K562 (cell line): ENCODE measurements around the gene PDCL3. TPM values are rescaled to one million over a fixed set of nuclear protein-coding genes. Genes with fewer than 3 reads are reported as not detected.

Experiments used
- ATAC-seq: fragments of 200-7000 bp; cut with Tn5 transposase; 3 replicates; pipeline ENCODE4 v1.9.1; 2020; ENCODE audit warnings: moderate library complexity
- BruUV-seq: library from RNA; stranded (reverse); fragments of 400-500 nt; replicated peaks from 2 replicates; lab custom pipeline; 2021; lab: Mats Ljungman, UMichigan
- CTCF ChIA-PET: fragments of 300-600 bp; formaldehyde crosslinking; extraction: SDS; loops from one replicate; lab custom pipeline; 2021; ENCODE audit warnings: low intra/inter-chr PET ratio; lab: Yijun Ruan, JAX
- POLR2A ChIA-PET: fragments of 300-600, 350-650 bp; sonication (Branson Sonifier 250); formaldehyde crosslinking; extraction: SDS; loops from one replicate; lab custom pipeline; 2021; ENCODE audit warnings: antibody characterized with exemption, inconsistent platforms; lab: Yijun Ruan, JAX
- DNase-seq, 4 experiments: peaks; one replicate each; pipeline versions ENCODE4 v3.0.0 to v3.0.0-alpha.2; 2011 to 2018; ENCODE audit warnings: low spot score in 3 of 4, mixed read lengths in 3 of 4; ENCODE audit errors: extremely low read depth in 1 of 4
- FAIRE-seq: peaks from 2 replicates; lab custom pipeline; 2011; peaks lifted over from hg19 to GRCh38; lab: Jason Lieb, UNC
- H2AFZ ChIP-seq: 2 replicates; pipeline ENCODE4 v1.6.0; 2011; ENCODE audit warnings: low read depth, low read length, control low read depth, inconsistent platforms
- H3K27ac ChIP-seq: fragments of 200-600 bp; 3 replicates; pipeline ENCODE4 v1.8.0; 2011; ENCODE audit warnings: low read depth, mild to moderate bottlenecking, control low read depth, inconsistent platforms, low read length, moderate library complexity, mixed read lengths; ENCODE audit errors: extremely low read depth
- H3K27me3 ChIP-seq, 2 experiments: fragments of 300-600 bp in 1 of 2; 2 replicates in 1 of 2; 3 replicates in 1 of 2; pipeline versions ENCODE4 v1.6.0 to v1.8.0; 2011; ENCODE audit warnings: inconsistent platforms in 2 of 2, low read length in 2 of 2, mild to moderate bottlenecking in 1 of 2, mixed read lengths in 1 of 2, moderate library complexity in 1 of 2; ENCODE audit not compliant: control insufficient read depth in 2 of 2, insufficient read depth in 2 of 2
- H3K36me3 ChIP-seq: fragments of 300-600 bp; 3 replicates; pipeline ENCODE4 v1.8.0; 2011; ENCODE audit warnings: mild to moderate bottlenecking, low read length, inconsistent platforms; ENCODE audit not compliant: control insufficient read depth, insufficient read depth
- H3K4me1 ChIP-seq, 2 experiments: fragments of 200-600 bp in 1 of 2; replicated peaks in 1 of 2; 2 replicates in 1 of 2; 3 replicates in 1 of 2; pipeline versions ENCODE4 v1.5.1 to v1.8.0; 2011; ENCODE audit warnings: inconsistent platforms in 2 of 2, low read length in 2 of 2, mild to moderate bottlenecking in 1 of 2, mixed read lengths in 1 of 2, moderate library complexity in 1 of 2; ENCODE audit not compliant: control insufficient read depth in 2 of 2, insufficient read depth in 2 of 2
- H3K4me2 ChIP-seq: 2 replicates; pipeline ENCODE4 v1.6.1; 2011; ENCODE audit warnings: low read length, control low read depth, inconsistent platforms, mixed read lengths; ENCODE audit not compliant: insufficient read depth
- H3K4me3 ChIP-seq: fragments of 200-600 bp; sonication (generic), shearing (Covaris generic); 2 replicates; pipeline ENCODE4 v1.5.1; 2016; ENCODE audit warnings: control low read depth, inconsistent platforms
- H3K79me2 ChIP-seq: fragments of 200-600 bp; 3 replicates; pipeline ENCODE4 v1.8.0; 2011; ENCODE audit warnings: low read length, inconsistent platforms; ENCODE audit not compliant: control insufficient read depth, insufficient read depth
- H3K9ac ChIP-seq, 2 experiments: 2 replicates each; pipeline versions ENCODE4 v1.6.0 to v1.6.1; 2011; ENCODE audit warnings: low read depth in 2 of 2, low read length in 2 of 2, control low read depth in 1 of 2, inconsistent platforms in 1 of 2, mild to moderate bottlenecking in 1 of 2, mixed read lengths in 1 of 2; ENCODE audit not compliant: insufficient read depth in 1 of 2
- H3K9me1 ChIP-seq: one replicate; pipeline ENCODE4 v1.6.0; 2011; ENCODE audit warnings: inconsistent platforms, mild to moderate bottlenecking, low read length, moderate library complexity; ENCODE audit not compliant: control insufficient read depth, insufficient read depth
- H3K9me3 ChIP-seq: replicated peaks from 2 replicates; pipeline ENCODE4 v1.5.1; 2011; ENCODE audit warnings: low read depth, low read length, inconsistent platforms; ENCODE audit not compliant: control insufficient read depth, insufficient read depth
- H4K20me1 ChIP-seq: replicated peaks from 2 replicates; pipeline ENCODE4 v1.6.1; 2011; ENCODE audit warnings: low read length, inconsistent platforms, mixed read lengths; ENCODE audit not compliant: control insufficient read depth, insufficient read depth
- ATF1 ChIP-seq, 2 experiments: fragments of 450-650 bp in 1 of 2; IDR thresholded peaks; 2 replicates each; pipeline ENCODE4 v1.6.1; 2016; ENCODE audit warnings: missing compliant biosample characterization in 1 of 2, missing genetic modification characterization in 1 of 2
- MEIS2 ChIP-seq: fragments of 450-650 bp; IDR thresholded peaks from 2 replicates; pipeline ENCODE4 v1.6.1; 2014; ENCODE audit warnings: mild to moderate bottlenecking; ENCODE audit not compliant: partially characterized antibody
- NEUROD1 ChIP-seq: fragments of 150-350 bp; IDR thresholded peaks from 2 replicates; pipeline ENCODE4 v1.6.1; 2014; ENCODE audit warnings: borderline replicate concordance, low read length, low read depth; ENCODE audit not compliant: partially characterized antibody
- NUFIP1 ChIP-seq: fragments of 450-650 bp; IDR thresholded peaks from 2 replicates; pipeline ENCODE4 v1.6.1; 2018; ENCODE audit not compliant: partially characterized antibody
- SMARCE1 ChIP-seq: fragments of 450-650 bp; IDR thresholded peaks from 2 replicates; pipeline ENCODE4 v1.7.1; 2016; ENCODE audit warnings: mild to moderate bottlenecking
- SPI1 ChIP-seq: IDR thresholded peaks from 2 replicates; pipeline ENCODE4 v1.6.1; 2011; ENCODE audit warnings: low read depth, low read length, control low read depth, borderline replicate concordance
- TAF15 ChIP-seq: fragments of 200-400 bp; formaldehyde crosslinking; IDR thresholded peaks from 2 replicates; pipeline ENCODE4 v1.6.1; 2017; ENCODE audit warnings: mild to moderate bottlenecking, low read depth, low read length, moderate library complexity
- ZNF766 ChIP-seq: fragments of 200-800 bp; sonication (Bioruptor generic); conservative IDR thresholded peaks from 2 replicates; pipeline ENCODE4 v1.6.1; 2016; ENCODE audit warnings: missing genetic modification characterization, missing compliant biosample characterization
- WGBS: fragments of 100-300 bp; shearing (Covaris generic); methylation state at CpG from one replicate; pipeline ENCODE4 v1.1.6; 2016; ENCODE audit warnings: low coverage, mixed read lengths; ENCODE audit not compliant: insufficient coverage; ENCODE audit errors: missing lambda C conversion rate; 5-methylcytosine and 5-hydroxymethylcytosine counted together
- in situ Hi-C: fragments of 300-500 bp; cut with MboI; formaldehyde crosslinking; loops from 4 replicates; pipeline ENCODE4 v1.15.0; 2018; ENCODE audit warnings: inconsistent platforms, mixed read lengths
- intact Hi-C: fragments of 100-400 bp; cut with micrococcal nuclease; formaldehyde crosslinking; loops from 2 replicates; pipeline ENCODE4 v1.14.2; 2022
- polyA plus RNA-seq, 8 experiments: library from polyadenylated mRNA; depleted of rRNA in 4 of 8; stranded (reverse) in 5 of 8; unstranded in 3 of 8; fragments of >200 nt; fragmentation: Nextera tagmentation in 2 of 8; fragmentation: Illumina TruSeq in 1 of 8; extraction: Ambion mirVana in 2 of 8; extraction: Trizol in 1 of 8; gene quantifications; 2 replicates each; pipeline versions ENCODE4 v1.2.1 to v1.2.3, GENCODE V29; 2011 to 2014; ENCODE audit warnings: inconsistent platforms in 1 of 8, missing spikeins in 1 of 8
- total RNA-seq, 7 experiments: library from RNA; depleted of rRNA in 6 of 7; stranded (reverse); fragments of >200 nt in 6 of 7; fragmentation: Illumina TruSeq in 2 of 7; extraction: Trizol in 2 of 7; gene quantifications; 2 replicates each; pipeline versions ENCODE4 v1.2.1 to v1.2.3, GENCODE V29; 2011 to 2021; ENCODE audit warnings: low replicate concordance in 1 of 7

The PDCL3 gene
- total and polyA plus RNA-seq, 9 of the 15 experiments (the other 6 are each of a cell fraction or from before 2014, with no cell fraction given), result 16.6 to 76.7 (median 26.9) TPM

- Histone ChIP-seq H3K27me3 (peaks cover 0 to 3% of the 10 kb centered on the region in 2 experiments; a peak in 1 of 5 replicates), H3K4me1 (peaks cover 3 to 9% of the 10 kb centered on the region in 2 experiments; a peak in 3 of 5 replicates), H2AFZ (no peak overlapping the region), H3K9me3 (no peaks in the 10 kb centered on the region), H3K36me3 (no peaks in the 10 kb centered on the region), H3K4me2 (no peak overlapping the region), H3K79me2 (no peaks in the 10 kb centered on the region), H3K9ac (no peak overlapping the region), H4K20me1 (no peaks in the 10 kb centered on the region), H3K4me3 (no peak overlapping the region), H3K9me1 (no peaks in the 10 kb centered on the region), H3K27ac (no peak overlapping the region)
- TF ChIP-seq NEUROD1 (no peak), SPI1 (0 out of 2 replicates have a peak, but pooled peaks have one; percentile 33), TAF15 (no peak), ZNF766 (CRISPR knock-in tag) (0 out of 2 replicates have a peak, but pooled peaks have one; percentile 34), NUFIP1 (no peak), ATF1 (CRISPR knock-in tag; IDR thresholded peaks at IDR 0.05) (no peak), ATF1 (tag; IDR thresholded peaks at IDR 0.05) (no peak), MEIS2 (no peak), SMARCE1 (no peak)
- BruUV-seq, result no TSS peak
- ChIA-PET CTCF (no interaction called here), POLR2A (no interaction called here)
- DNase-seq (no peak), FAIRE-seq (no peak), ATAC-seq (no peak)
- intact Hi-C loops (no loop called here), in situ Hi-C loops (no loop called here)
- WGBS, result 8% methylated on average over 1 of the region's 1 CpG
Observed at GRCh38 chr2:100592226-100592625, 29.4 kb downstream of the PDCL3 start.
